Effector memory CD8-positive, alpha-beta T cell (primary cell): ENCODE data around the gene COL27A1.

ENCODE experiments used
- ATAC-seq: fragments of 150-1000 bp; cut with Tn5 transposase; replicated peaks from 2 replicates; pipeline ENCODE4 v1.10.0; 2021; ENCODE audit warnings: mild to moderate bottlenecking, moderate library complexity
- DNase-seq, 3 experiments: peaks; one replicate each; pipeline ENCODE4 v3.0.0; 2021
- H3K27ac Mint-ChIP-seq, 2 donors: one replicate each; pipeline ENCODE4 v1.8.0; 2022; ENCODE audit warnings: mild to moderate bottlenecking in 2 of 2, mixed read lengths in 2 of 2, moderate library complexity in 2 of 2
- H3K27me3 Mint-ChIP-seq, 2 donors: one replicate each; pipeline ENCODE4 v1.8.0; 2022; ENCODE audit warnings: mixed read lengths in 2 of 2
- H3K36me3 Mint-ChIP-seq: one replicate; pipeline ENCODE4 v1.8.0; 2022; ENCODE audit warnings: mild to moderate bottlenecking, moderate library complexity, mixed read lengths; ENCODE audit not compliant: insufficient read depth
- H3K4me1 Mint-ChIP-seq, 2 donors: one replicate each; pipeline ENCODE4 v1.8.0; 2022; ENCODE audit warnings: low read depth in 2 of 2, mixed read lengths in 2 of 2
- H3K4me3 Mint-ChIP-seq, 2 donors: one replicate each; pipeline ENCODE4 v1.8.0; 2022; ENCODE audit warnings: mild to moderate bottlenecking in 2 of 2, mixed read lengths in 2 of 2, moderate library complexity in 2 of 2
- H3K9me3 Mint-ChIP-seq, 2 donors: one replicate each; pipeline ENCODE4 v1.8.0; 2022; ENCODE audit warnings: mixed read lengths in 2 of 2

COL27A1 gene

DNA sequence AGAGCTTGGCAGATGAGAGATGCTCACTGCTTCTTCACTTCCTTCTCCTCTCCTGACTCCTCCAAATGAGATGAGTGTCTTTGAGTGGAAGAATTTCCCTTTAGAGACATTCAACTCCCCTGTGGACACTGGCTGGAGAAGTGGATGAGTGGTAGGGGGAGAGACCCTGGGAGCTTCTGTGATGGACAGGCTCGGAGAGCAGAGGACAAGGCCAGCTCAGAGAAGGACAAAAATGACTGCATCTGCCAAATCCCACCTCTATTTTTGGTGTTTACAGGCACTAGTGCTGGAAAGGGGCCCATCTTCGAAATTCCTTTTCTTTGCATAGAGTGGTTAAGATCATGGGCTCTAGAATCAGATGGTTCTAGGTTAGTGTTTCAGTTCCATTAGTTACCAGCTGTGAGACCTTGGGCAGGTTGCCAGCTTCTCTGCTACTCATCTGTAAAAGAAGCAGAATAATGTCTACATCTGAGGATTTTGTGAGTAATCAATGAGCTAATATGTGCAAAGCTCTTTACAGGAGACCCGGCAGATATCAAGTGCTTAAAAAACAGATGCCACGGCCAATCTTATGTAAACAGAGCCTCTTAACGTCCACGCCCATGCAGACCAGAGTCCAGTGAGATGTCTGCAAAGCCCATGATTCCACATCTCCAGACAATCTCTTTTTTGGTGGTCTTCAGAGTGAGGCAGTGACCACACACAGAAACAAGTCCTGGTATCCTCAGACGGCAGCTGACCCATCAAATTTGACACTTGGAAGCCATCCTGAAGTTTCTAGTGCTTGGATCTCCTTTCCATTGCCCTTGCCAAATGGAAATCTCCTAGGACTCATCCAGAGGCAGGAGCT, 13.6 kb upstream of the COL27A1 start:
- Mint-ChIP-seq H3K4me3 (no peak overlapping the region), H3K36me3 (no peaks in the 10 kb centered on the region), H3K4me1 (no peaks in the 10 kb centered on the region), H3K27ac (no peak overlapping the region), H3K9me3 (no peaks in the 10 kb centered on the region), H3K27me3 (peaks cover 34 to 70% of the 10 kb centered on the region in 2 donors)
- no peak for DNase-seq
- ATAC-seq, result no peak

- no peak overlapping the region for H3K4me3 Mint-ChIP-seq
Measured at GRCh38 chr9:114143234-114143633, 12.1 kb upstream of the COL27A1 start.

DNA sequence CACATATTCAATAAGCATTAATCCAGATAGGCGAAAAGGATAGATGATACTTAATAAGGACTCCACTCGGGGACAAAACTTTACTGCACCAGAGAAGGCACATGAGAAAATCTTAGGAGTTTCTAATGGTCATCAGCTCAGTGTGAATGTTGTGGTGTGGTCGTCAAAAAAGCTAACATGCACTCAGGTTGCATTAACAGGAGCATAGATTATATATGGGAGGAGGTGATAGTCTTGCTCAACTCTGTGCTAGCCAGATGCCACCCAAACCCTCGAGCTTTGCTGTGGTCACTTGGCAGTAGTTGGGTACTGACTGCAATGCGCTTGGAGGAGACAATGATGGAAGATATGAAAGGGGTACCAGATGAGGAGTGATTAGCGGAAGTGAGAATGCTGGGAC, 8.6 kb upstream of the COL27A1 start:
- ATAC-seq (no peak), DNase-seq (no peak)
- peaks cover 47 to 83% of the 10 kb centered on the region in 2 donors for H3K27me3 Mint-ChIP-seq
- H3K4me1 Mint-ChIP-seq, result no peaks in the 10 kb centered on the region
- H3K9me3 Mint-ChIP-seq, result no peaks in the 10 kb centered on the region
- H3K4me3 Mint-ChIP-seq, result no peak overlapping the region
- no peak overlapping the region for H3K27ac Mint-ChIP-seq
- no peaks in the 10 kb centered on the region for H3K36me3 Mint-ChIP-seq

More at GRCh38 chr9:114143234-114143633, 12.1 kb upstream of the COL27A1 start:
- Mint-ChIP-seq H3K9me3 (no peaks in the 10 kb centered on the region), H3K4me1 (no peaks in the 10 kb centered on the region), H3K36me3 (no peaks in the 10 kb centered on the region), H3K27ac (peak overlapping the region in 1 of 2 donors; percentile 15), H3K27me3 (peaks cover 26 to 69% of the 10 kb centered on the region in 2 donors)
- ATAC-seq (no peak), DNase-seq (no peak)

GRCh38 chr9:114149181-114149580, 6.2 kb upstream of the COL27A1 start:
- Mint-ChIP-seq H3K27me3 (peaks cover 51 to 80% of the 10 kb centered on the region in 2 donors), H3K4me3 (no peak overlapping the region), H3K9me3 (no peaks in the 10 kb centered on the region), H3K27ac (no peak overlapping the region), H3K4me1 (peaks cover under 1% of the 10 kb centered on the region in 2 donors), H3K36me3 (peaks cover under 1% of the 10 kb centered on the region)
- DNase-seq, result no peak
- no peak for ATAC-seq

DNA sequence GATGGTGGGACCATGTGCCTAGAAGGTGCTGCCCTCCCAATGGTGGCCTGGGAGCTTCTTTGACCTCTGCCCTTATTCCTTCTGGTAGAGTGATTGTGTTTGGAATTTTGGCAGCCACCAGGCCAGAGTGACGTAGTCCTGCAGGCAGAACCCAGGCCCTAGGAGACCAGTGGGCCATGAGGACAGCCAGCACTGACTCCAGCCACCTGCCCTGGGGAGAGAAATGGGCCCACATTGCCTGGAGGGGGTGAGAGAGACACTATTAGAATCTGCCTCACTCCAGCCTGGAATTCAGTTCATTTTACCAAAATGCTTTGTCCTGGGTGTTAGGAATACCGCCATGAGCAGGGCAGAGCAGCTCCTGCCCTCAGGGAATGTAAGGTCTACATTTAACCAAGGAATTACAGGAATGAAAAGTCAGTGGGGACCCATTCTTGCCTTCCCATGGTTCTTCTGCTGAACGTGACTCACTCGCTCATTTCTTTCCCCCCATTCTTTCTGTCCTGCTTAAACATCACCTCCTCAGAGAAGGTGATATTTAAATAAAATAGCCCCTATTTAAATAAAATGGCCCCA, 5.5 kb upstream of the COL27A1 start:
- Mint-ChIP-seq H3K4me1 (peaks cover 6 to 7% of the 10 kb centered on the region in 2 donors), H3K36me3 (peaks cover 4% of the 10 kb centered on the region)

GRCh38 chr9:114150608-114151007, 4.7 kb upstream of the COL27A1 start:
- peaks cover 7 to 8% of the 10 kb centered on the region in 2 donors for H3K4me1 Mint-ChIP-seq

More for the DNA sequence above, 5.5 kb upstream of the COL27A1 start:
- Mint-ChIP-seq H3K4me3 (no peak overlapping the region), H3K27ac (no peak overlapping the region), H3K27me3 (peaks cover 52 to 82% of the 10 kb centered on the region in 2 donors), H3K9me3 (no peaks in the 10 kb centered on the region)
- ATAC-seq (no peak), DNase-seq (no peak)

GRCh38 chr9:114151426-114151956, 3.8 kb upstream of the COL27A1 start:
- ATAC-seq (no peak), DNase-seq (no peak)
- Mint-ChIP-seq H3K36me3 (peaks cover 7% of the 10 kb centered on the region), H3K27ac (no peak overlapping the region), H3K27me3 (peaks cover 57 to 82% of the 10 kb centered on the region in 2 donors), H3K4me1 (peaks cover 10 to 11% of the 10 kb centered on the region in 2 donors), H3K9me3 (no peaks in the 10 kb centered on the region), H3K4me3 (no peak overlapping the region)

More at GRCh38 chr9:114150608-114151007, 4.7 kb upstream of the COL27A1 start:
- no peak overlapping the region for H3K4me3 Mint-ChIP-seq
- peaks cover 53 to 83% of the 10 kb centered on the region in 2 donors for H3K27me3 Mint-ChIP-seq
- ATAC-seq, result no peak
- H3K36me3 Mint-ChIP-seq, result peaks cover 4% of the 10 kb centered on the region
- H3K9me3 Mint-ChIP-seq, result no peaks in the 10 kb centered on the region
- H3K27ac Mint-ChIP-seq, result no peak overlapping the region
- DNase-seq, result no peak

DNA sequence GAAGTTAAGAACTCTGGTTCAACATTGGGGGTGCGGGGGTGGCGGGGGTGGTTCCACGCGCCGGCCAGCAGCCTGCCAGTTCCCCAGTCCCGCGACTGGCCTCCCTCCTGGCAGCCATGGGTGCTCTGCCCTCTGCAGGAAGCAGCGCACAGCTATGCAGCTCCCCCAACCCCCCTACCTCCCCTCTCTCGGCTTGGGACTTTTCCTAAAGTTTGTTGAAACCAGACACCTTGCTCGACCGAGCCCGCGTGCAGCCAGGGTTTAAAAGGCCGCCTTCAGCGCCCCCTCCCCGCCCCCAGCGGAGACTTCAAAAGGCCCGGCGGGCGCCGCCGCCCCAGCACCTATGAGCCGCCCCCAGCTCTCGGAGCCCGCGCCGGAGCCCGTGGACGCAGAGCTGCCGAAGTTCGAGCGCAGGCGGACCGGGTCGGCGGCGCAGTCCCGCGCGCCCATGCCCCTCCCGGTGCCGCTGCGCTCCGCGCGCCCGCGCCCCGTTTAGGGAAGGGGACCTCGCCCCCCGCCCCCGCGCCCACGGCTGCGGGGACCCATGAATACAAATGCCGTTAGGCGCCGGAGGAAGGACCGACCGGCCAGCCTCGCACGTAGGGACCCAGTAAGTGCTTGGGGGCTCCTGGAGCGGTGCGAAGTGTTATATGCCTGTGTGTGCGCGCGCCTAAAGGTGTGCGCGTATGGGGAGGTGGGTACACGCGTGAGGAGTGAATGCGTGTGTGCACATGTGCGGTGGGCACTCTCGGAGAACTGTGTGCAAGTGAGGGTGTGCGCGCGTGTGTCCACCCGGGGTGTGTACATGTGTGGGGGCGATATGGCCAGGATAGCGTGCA, 1.4 kb upstream of the COL27A1 start:
- no peaks in the 10 kb centered on the region for H3K9me3 Mint-ChIP-seq
- peak overlapping the region; percentile 56 to 70 for H3K4me3 Mint-ChIP-seq
- no peak overlapping the region for H3K27ac Mint-ChIP-seq
- H3K4me1 Mint-ChIP-seq, result peaks cover 11 to 16% of the 10 kb centered on the region in 2 donors
- peaks cover 61 to 77% of the 10 kb centered on the region in 2 donors for H3K27me3 Mint-ChIP-seq
- ATAC-seq, result no peak
- H3K36me3 Mint-ChIP-seq, result peaks cover 10% of the 10 kb centered on the region
- DNase-seq, result no peak

DNA sequence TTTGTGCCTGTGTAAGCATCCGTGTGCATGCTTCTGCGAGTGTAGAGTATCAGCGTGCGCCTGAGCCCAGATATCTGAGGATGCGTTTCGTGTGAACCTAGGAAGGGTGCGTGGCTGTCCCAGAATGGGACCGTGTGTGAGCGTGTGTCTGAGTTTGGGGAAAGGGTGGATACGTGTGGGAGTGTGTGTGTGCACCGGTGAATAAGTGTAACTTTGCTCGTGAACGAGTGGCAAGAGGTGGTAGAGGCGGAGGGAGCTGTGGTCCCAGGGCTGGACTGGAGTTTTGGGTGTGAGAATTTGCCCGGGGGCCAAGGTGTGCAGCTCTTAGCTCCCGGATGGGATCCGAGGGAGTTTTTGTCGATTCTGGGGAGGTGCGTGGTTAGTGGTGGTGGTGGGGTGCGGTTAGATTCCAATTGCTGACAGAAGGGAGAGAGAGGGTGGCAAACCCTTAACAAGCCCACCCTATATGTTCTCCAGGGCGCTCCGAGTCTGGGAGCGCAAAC, 686 bp upstream of the COL27A1 start:
- ATAC-seq, result no peak

DNA sequence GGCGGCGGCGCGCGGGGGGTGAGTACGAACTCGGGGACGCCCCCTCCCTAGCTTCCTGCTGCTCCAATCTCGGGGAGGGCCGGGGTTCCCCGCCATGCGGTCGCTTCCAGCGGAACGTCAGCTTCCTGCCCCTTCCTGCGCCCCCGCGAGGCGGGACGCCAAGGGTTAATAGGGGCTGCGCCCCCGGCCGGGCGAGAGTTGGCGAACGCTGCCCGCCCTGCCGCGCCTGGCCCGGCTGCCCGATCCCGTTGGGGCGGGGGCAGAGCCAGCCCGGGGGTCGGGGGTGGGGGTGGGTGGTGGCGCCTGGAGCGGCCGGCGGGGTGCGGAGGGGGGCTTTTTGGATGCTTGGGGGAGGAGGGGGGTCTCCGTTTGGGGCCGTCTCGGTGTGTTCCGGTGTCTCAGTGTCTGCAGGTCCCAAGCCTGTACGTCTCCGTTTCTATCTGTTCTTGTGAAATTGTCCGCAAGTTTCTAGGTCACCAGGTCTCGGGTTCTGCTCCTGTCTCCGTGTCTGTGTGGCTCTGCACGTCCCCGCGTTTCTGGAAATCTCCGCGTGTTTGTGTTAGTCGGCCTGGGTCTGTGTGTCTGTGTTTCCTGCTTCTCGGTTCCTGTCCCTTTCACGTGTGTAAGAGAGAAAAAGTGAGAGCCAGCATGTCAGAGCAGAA, 789 bp downstream of the COL27A1 start:
- peaks cover 11 to 16% of the 10 kb centered on the region in 2 donors for H3K4me1 Mint-ChIP-seq
- peaks cover 10% of the 10 kb centered on the region for H3K36me3 Mint-ChIP-seq
- peak; percentile 47 for ATAC-seq
- no peak for DNase-seq
- peaks cover 55 to 58% of the 10 kb centered on the region in 2 donors for H3K27me3 Mint-ChIP-seq
- peak overlapping the region; percentile 88 to 90 for H3K4me3 Mint-ChIP-seq
- peak overlapping the region in 1 of 2 donors; percentile 69 for H3K27ac Mint-ChIP-seq
- H3K9me3 Mint-ChIP-seq, result no peaks in the 10 kb centered on the region

More for the DNA sequence above, 686 bp upstream of the COL27A1 start:
- Mint-ChIP-seq H3K4me3 (peak overlapping the region; percentile 56 to 70), H3K27ac (no peak overlapping the region), H3K9me3 (no peaks in the 10 kb centered on the region), H3K27me3 (peaks cover 62 to 70% of the 10 kb centered on the region in 2 donors), H3K36me3 (peaks cover 10% of the 10 kb centered on the region), H3K4me1 (peaks cover 11 to 16% of the 10 kb centered on the region in 2 donors)
- DNase-seq, result no peak

DNA sequence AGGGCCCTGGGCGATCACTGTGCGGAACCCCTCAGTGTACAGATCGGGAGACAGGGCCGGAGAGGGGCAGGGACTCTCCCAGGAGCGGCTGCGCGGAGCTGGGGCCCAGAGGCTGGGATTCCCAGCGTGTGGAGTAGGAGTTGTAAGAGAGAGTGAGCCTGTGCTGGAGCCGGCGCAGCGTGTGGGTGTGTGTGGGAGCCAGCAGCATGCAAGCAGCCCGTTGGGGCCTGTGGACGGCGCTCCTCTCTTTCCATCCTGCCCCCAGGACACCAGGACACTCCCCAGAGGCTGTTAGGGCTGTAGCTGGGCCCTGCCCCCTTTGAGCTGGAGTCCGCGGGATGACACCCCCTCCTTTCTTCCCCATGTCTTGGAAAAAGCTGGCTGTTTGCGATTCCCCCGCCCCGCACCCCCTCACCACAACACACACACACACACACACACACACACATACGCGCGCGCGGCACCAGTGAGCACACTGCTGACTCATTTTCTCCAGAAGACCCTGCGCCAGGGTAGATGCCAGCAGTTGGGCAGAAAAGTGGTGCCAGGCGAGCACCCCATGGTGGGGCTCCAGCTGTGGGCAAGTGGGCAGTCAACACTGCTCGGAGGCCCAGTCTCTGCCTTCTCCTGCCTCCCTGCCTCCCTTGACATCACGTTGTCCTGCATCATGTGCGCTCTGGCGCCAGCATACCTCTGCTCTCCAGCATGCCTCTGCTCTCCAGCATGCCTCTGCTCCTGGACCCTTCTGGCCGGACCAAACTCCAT, 1.5 kb downstream of the COL27A1 start:
- Mint-ChIP-seq H3K36me3 (peaks cover 10% of the 10 kb centered on the region), H3K4me3 (peak overlapping the region; percentile 88 to 90), H3K4me1 (peaks cover 11 to 16% of the 10 kb centered on the region in 2 donors), H3K27ac (peak overlapping the region in 1 of 2 donors; percentile 69), H3K9me3 (no peaks in the 10 kb centered on the region), H3K27me3 (peaks cover 48 to 51% of the 10 kb centered on the region in 2 donors)
- DNase-seq (peak in 1 of 3 experiments; percentile 11), ATAC-seq (peak; percentile 20)
